HepG2 (cell line): ENCODE measurements around the gene UBR4.

Source experiments
- FOSL1 ChIP-seq: sonication (generic); formaldehyde crosslinking; IDR thresholded peaks from 2 replicates; pipeline ENCODE4 v1.9.0; 2021; ENCODE audit warnings: missing genetic modification reagents, borderline replicate concordance
- HDAC1 ChIP-seq: sonication (generic); formaldehyde crosslinking; IDR thresholded peaks from 2 replicates; pipeline ENCODE4 v1.5.1; 2020; ENCODE audit warnings: mild to moderate bottlenecking, missing genetic modification reagents
- NFYB ChIP-seq: sonication (generic); formaldehyde crosslinking; IDR thresholded peaks from 2 replicates; pipeline ENCODE4 v1.4.0; 2020; ENCODE audit warnings: missing genetic modification reagents
- TRIM24 ChIP-seq: sonication (generic); formaldehyde crosslinking; IDR thresholded peaks from 2 replicates; pipeline ENCODE4 v1.8.0; 2022; ENCODE audit warnings: mild to moderate bottlenecking, missing genetic modification reagents
- TF ChIP-seq, protein P1 (sequence below): sonication (generic); formaldehyde crosslinking; IDR thresholded peaks from 2 replicates; pipeline ENCODE4 v1.4.0; 2020; ENCODE audit warnings: mild to moderate bottlenecking, missing genetic modification reagents
- TF ChIP-seq, protein P2 (sequence below): IDR thresholded peaks from 2 replicates; pipeline ENCODE4 v1.6.1; 2016; ENCODE audit warnings: missing biosample characterization, missing genetic modification reagents, low read depth
- TF ChIP-seq, protein P3 (sequence below): sonication (generic); formaldehyde crosslinking; IDR thresholded peaks from 2 replicates; pipeline ENCODE4 v1.5.0; 2020; ENCODE audit warnings: mild to moderate bottlenecking, missing genetic modification reagents, moderate library complexity

DNA sequence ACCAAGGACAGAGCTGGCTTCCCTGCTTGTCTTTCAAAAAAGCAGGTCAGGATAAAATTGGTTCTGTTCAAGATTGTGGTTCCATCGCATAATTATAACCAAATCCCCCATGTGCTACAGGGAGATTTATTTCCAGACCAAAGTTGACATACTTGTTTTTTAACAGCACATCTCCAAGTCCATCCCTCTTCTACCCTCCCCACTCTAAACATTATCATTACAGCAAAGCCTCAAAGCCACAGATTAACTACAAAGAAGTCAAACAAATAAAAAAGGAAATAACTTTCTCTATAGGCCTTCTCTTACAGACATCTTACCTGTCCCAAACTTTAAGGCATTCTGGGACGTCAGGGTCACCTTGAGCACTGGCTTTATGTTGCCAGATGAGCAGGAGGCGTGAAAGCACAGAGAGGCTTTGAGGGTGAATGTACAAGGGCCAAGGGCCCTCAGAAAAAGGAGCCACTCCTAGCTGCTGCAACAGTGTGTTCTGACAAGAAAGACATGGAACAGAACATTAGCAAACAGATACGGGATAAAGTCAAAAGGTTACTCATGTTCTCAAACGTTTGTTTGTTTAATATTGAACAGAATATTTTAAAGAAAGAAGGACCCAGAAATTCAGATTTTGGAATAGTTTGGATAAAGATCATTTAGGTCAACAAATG is 31.2 kb downstream of the UBR4 start:
- TF ChIP-seq NFYB (CRISPR knock-in tag), result no peak
- no peak for TF ChIP-seq TRIM24 (CRISPR knock-in tag)
- TF ChIP-seq, protein P1, sequence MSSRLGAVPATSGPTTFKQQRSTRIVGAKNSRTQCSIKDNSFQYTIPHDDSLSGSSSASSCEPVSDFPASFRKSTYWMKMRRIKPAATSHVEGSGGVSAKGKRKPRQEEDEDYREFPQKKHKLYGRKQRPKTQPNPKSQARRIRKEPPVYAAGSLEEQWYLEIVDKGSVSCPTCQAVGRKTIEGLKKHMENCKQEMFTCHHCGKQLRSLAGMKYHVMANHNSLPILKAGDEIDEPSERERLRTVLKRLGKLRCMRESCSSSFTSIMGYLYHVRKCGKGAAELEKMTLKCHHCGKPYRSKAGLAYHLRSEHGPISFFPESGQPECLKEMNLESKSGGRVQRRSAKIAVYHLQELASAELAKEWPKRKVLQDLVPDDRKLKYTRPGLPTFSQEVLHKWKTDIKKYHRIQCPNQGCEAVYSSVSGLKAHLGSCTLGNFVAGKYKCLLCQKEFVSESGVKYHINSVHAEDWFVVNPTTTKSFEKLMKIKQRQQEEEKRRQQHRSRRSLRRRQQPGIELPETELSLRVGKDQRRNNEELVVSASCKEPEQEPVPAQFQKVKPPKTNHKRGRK, result no peak
- TF ChIP-seq, protein P2, sequence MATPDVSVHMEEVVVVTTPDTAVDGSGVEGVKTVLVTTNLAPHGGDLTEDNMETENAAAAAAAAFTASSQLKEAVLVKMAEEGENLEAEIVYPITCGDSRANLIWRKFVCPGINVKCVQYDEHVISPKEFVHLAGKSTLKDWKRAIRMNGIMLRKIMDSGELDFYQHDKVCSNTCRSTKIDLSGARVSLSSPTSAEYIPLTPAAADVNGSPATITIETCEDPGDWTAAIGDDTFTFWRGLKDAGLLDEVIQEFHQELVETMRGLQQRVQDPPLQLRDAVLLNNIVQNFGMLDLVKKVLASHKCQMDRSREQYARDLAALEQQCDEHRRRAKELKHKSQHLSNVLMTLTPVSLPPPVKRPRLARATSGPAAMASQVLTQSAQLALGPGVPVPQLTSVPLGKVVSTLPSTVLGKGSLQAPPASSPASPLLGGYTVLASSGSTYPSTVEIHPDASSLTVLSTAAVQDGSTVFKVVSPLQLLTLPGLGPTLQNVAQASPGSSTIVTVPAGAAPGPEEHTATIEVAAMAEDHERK (CRISPR knock-in tag), result no peak
- TF ChIP-seq FOSL1 (CRISPR knock-in tag), result no peak
- TF ChIP-seq, protein P3, sequence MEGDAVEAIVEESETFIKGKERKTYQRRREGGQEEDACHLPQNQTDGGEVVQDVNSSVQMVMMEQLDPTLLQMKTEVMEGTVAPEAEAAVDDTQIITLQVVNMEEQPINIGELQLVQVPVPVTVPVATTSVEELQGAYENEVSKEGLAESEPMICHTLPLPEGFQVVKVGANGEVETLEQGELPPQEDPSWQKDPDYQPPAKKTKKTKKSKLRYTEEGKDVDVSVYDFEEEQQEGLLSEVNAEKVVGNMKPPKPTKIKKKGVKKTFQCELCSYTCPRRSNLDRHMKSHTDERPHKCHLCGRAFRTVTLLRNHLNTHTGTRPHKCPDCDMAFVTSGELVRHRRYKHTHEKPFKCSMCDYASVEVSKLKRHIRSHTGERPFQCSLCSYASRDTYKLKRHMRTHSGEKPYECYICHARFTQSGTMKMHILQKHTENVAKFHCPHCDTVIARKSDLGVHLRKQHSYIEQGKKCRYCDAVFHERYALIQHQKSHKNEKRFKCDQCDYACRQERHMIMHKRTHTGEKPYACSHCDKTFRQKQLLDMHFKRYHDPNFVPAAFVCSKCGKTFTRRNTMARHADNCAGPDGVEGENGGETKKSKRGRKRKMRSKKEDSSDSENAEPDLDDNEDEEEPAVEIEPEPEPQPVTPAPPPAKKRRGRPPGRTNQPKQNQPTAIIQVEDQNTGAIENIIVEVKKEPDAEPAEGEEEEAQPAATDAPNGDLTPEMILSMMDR (CRISPR knock-in tag), result no peak
- TF ChIP-seq HDAC1 (CRISPR knock-in tag), result no peak
